HepG2 (cell line): ENCODE results near the gene PIP5K1A. TPM values are rescaled to one million over a fixed set of nuclear protein-coding genes. Genes with fewer than 3 reads are reported as not detected.

Experiments
- CEBPB ChIP-seq: IDR thresholded peaks from 2 replicates; pipeline ENCODE4 v1.6.1; 2011; ENCODE audit warnings: low read depth, low read length, improper control_type of control experiment, borderline replicate concordance
- EZH2 ChIP-seq: conservative IDR thresholded peaks from 2 replicates; pipeline ENCODE4 v1.6.1; 2012; ENCODE audit warnings: mild to moderate bottlenecking, low read depth, low read length, moderate library complexity
- HMGA1 ChIP-seq: sonication (generic); formaldehyde crosslinking; conservative IDR thresholded peaks from 2 replicates; pipeline ENCODE4 v1.4.0; 2020; ENCODE audit warnings: missing genetic modification reagents
- MZF1 ChIP-seq: sonication (generic); formaldehyde crosslinking; IDR thresholded peaks from 2 replicates; pipeline ENCODE4 v1.8.1; 2023; ENCODE audit warnings: mild to moderate bottlenecking, missing genetic modification reagents, borderline replicate concordance
- PCBP2 ChIP-seq: fragments of 200-400 bp; formaldehyde crosslinking; optimal IDR thresholded peaks from 2 replicates; pipeline ENCODE3; 2018; ENCODE audit warnings: low read length, low read depth; ENCODE audit not compliant: poor library complexity, severe bottlenecking
- PHF8 ChIP-seq: sonication (generic); formaldehyde crosslinking; IDR thresholded peaks from 2 replicates; pipeline ENCODE4 v1.5.0; 2020; ENCODE audit warnings: missing genetic modification reagents
- POLR2G ChIP-seq: fragments of 200-400 bp; formaldehyde crosslinking; IDR thresholded peaks from 2 replicates; pipeline ENCODE4 v1.6.1; 2018; ENCODE audit warnings: mild to moderate bottlenecking, low read depth, low read length, moderate library complexity
- RAD21 ChIP-seq: fragments of 450-650 bp; formaldehyde crosslinking; IDR thresholded peaks from 2 replicates; pipeline ENCODE4 v1.5.0; 2020; ENCODE audit warnings: mild to moderate bottlenecking
- RNF2 ChIP-seq: fragments of 450-650 bp; conservative IDR thresholded peaks from 2 replicates; pipeline ENCODE4 v1.6.1; 2016; ENCODE audit warnings: low read depth
- WIZ ChIP-seq: sonication (generic); formaldehyde crosslinking; IDR thresholded peaks from 2 replicates; pipeline ENCODE4 v1.5.1; 2020; ENCODE audit warnings: mild to moderate bottlenecking, missing genetic modification reagents
- ZBTB7B ChIP-seq: sonication (generic); formaldehyde crosslinking; IDR thresholded peaks from 2 replicates; pipeline ENCODE4 v1.4.0; 2020; ENCODE audit warnings: missing genetic modification reagents
- ZFYVE20 ChIP-seq: sonication (generic); formaldehyde crosslinking; IDR thresholded peaks from 2 replicates; pipeline ENCODE4 v1.8.0; 2023; ENCODE audit warnings: low read depth, mild to moderate bottlenecking, moderate library complexity, missing genetic modification reagents, borderline replicate concordance
- ZNF138 ChIP-seq: sonication (generic); formaldehyde crosslinking; IDR thresholded peaks from 2 replicates; pipeline ENCODE4 v1.5.0; 2020; ENCODE audit warnings: mild to moderate bottlenecking, low read depth, missing genetic modification reagents
- ZNF296 ChIP-seq: sonication (generic); formaldehyde crosslinking; conservative IDR thresholded peaks from 2 replicates; pipeline ENCODE4 v1.5.0; 2020; ENCODE audit warnings: mild to moderate bottlenecking, missing genetic modification reagents
- ZNF33A ChIP-seq: sonication (generic); formaldehyde crosslinking; IDR thresholded peaks from 2 replicates; pipeline ENCODE4 v1.5.1; 2020; ENCODE audit warnings: missing genetic modification reagents, mild to moderate bottlenecking, moderate library complexity, borderline replicate concordance
- ZNF367 ChIP-seq: sonication (generic); formaldehyde crosslinking; IDR thresholded peaks from 2 replicates; pipeline ENCODE4 v1.4.0; 2020; ENCODE audit warnings: missing genetic modification reagents, borderline replicate concordance
- ZNF383 ChIP-seq: sonication (generic); formaldehyde crosslinking; IDR thresholded peaks from 2 replicates; pipeline ENCODE4 v1.4.0; 2020; ENCODE audit warnings: missing genetic modification reagents, mild to moderate bottlenecking, borderline replicate concordance
- ZNF562 ChIP-seq: sonication (generic); formaldehyde crosslinking; IDR thresholded peaks from 2 replicates; pipeline ENCODE4 v1.8.0; 2022; ENCODE audit warnings: missing genetic modification reagents, borderline replicate concordance
- ZNF615 ChIP-seq: sonication (generic); formaldehyde crosslinking; IDR thresholded peaks from 2 replicates; pipeline ENCODE4 v1.5.0; 2020; ENCODE audit warnings: mild to moderate bottlenecking, missing genetic modification reagents, borderline replicate concordance
- ZNF672 ChIP-seq: sonication (generic); formaldehyde crosslinking; IDR thresholded peaks from 2 replicates; pipeline ENCODE4 v1.8.1; 2022; ENCODE audit warnings: missing genetic modification reagents
- ZNF761 ChIP-seq: sonication (generic); formaldehyde crosslinking; conservative IDR thresholded peaks from 2 replicates; pipeline ENCODE4 v1.4.0; 2020; ENCODE audit warnings: mild to moderate bottlenecking, missing genetic modification reagents
- polyA plus RNA-seq, 8 experiments: library from polyadenylated mRNA; depleted of rRNA in 3 of 8; stranded (reverse) in 7 of 8; unstranded in 1 of 8; fragments of >200 nt; fragmentation: Illumina TruSeq in 4 of 8; extraction: Trizol in 4 of 8; gene quantifications; 2 replicates each; pipeline versions ENCODE4 v1.2.1 to v1.2.3, GENCODE V29; 2011 to 2016; ENCODE audit warnings: low read depth in 4 of 8, missing spikeins in 1 of 8, mixed read lengths in 1 of 8; ENCODE audit not compliant: insufficient read depth in 1 of 8
- total RNA-seq, 5 experiments: library from RNA; depleted of rRNA; stranded (reverse); fragments of >200 nt; fragmentation: Illumina TruSeq; extraction: Trizol; gene quantifications; 2 replicates each; pipeline ENCODE4 v1.2.3, GENCODE V29; 2016; ENCODE audit warnings: low read depth in 1 of 5
- TF ChIP-seq, protein P1 (sequence below): sonication (generic); formaldehyde crosslinking; IDR thresholded peaks from 2 replicates; pipeline ENCODE4 v1.4.0; 2020; ENCODE audit warnings: missing genetic modification reagents, borderline replicate concordance
- TF ChIP-seq, protein P2 (sequence below): sonication (generic); formaldehyde crosslinking; IDR thresholded peaks from 2 replicates; pipeline ENCODE4 v1.4.0; 2020; ENCODE audit warnings: missing genetic modification reagents
- TF ChIP-seq, protein P3 (sequence below): sonication (generic); formaldehyde crosslinking; IDR thresholded peaks from 2 replicates; pipeline ENCODE4 v1.5.0; 2020; ENCODE audit warnings: missing genetic modification reagents, mild to moderate bottlenecking, borderline replicate concordance

Gene PIP5K1A
- total and polyA plus RNA-seq, 2 of the 13 experiments (the other 11 are each of a cell fraction or from before 2014, with no cell fraction given) = 45.3 to 65.1 TPM

DNA sequence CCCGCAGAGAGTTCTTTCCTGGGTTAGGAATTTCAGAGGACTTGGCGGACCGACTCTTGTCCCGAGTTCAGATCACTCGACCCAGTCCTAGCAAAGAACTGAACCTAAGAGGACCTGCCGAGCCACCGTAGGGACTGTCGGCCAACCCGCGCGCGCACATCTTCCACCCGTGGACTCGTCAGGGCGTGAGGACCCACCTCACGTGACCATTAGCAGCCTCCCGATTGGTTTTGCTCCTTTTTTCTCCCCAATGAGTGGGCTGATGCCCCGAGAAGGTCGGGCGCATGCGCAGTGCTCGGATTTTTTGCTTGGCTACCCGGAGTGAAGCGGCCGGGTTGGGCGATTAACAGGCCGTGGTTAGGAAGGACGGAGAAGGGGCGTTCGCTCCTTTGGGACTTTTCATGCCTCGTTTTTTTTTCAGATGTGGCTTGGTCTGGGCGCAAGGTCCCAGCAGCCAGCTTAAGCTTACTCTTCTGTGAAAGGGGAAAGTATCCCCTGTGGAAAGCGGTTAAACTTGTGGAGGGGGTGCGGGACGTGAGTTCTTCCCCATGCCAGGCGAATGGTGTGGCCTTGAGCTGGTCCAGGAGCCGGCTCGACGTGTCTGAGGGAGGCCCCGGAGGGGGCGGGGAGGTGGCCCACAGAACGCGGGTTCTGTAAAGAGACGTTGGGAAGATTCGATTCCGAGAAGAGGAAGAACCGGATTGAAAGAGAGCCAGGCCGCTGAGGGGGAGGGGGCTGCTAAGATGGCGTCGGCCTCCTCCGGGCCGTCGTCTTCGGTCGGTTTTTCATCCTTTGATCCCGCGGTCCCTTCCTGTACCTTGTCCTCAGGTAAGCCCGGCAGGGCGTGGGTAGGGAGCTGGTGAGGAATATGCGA lies at the start of gene PIP5K1A (continued):
- TF ChIP-seq, protein P1, sequence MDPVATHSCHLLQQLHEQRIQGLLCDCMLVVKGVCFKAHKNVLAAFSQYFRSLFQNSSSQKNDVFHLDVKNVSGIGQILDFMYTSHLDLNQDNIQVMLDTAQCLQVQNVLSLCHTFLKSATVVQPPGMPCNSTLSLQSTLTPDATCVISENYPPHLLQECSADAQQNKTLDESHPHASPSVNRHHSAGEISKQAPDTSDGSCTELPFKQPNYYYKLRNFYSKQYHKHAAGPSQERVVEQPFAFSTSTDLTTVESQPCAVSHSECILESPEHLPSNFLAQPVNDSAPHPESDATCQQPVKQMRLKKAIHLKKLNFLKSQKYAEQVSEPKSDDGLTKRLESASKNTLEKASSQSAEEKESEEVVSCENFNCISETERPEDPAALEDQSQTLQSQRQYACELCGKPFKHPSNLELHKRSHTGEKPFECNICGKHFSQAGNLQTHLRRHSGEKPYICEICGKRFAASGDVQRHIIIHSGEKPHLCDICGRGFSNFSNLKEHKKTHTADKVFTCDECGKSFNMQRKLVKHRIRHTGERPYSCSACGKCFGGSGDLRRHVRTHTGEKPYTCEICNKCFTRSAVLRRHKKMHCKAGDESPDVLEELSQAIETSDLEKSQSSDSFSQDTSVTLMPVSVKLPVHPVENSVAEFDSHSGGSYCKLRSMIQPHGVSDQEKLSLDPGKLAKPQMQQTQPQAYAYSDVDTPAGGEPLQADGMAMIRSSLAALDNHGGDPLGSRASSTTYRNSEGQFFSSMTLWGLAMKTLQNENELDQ (CRISPR knock-in tag) = no peak
- no peak for TF ChIP-seq ZFYVE20 (CRISPR knock-in tag)
- TF ChIP-seq ZNF615 (CRISPR knock-in tag) = 0 out of 2 replicates have a peak, but pooled peaks have one; percentile 55
- no peak for TF ChIP-seq ZNF383 (CRISPR knock-in tag)
- TF ChIP-seq, protein P2, sequence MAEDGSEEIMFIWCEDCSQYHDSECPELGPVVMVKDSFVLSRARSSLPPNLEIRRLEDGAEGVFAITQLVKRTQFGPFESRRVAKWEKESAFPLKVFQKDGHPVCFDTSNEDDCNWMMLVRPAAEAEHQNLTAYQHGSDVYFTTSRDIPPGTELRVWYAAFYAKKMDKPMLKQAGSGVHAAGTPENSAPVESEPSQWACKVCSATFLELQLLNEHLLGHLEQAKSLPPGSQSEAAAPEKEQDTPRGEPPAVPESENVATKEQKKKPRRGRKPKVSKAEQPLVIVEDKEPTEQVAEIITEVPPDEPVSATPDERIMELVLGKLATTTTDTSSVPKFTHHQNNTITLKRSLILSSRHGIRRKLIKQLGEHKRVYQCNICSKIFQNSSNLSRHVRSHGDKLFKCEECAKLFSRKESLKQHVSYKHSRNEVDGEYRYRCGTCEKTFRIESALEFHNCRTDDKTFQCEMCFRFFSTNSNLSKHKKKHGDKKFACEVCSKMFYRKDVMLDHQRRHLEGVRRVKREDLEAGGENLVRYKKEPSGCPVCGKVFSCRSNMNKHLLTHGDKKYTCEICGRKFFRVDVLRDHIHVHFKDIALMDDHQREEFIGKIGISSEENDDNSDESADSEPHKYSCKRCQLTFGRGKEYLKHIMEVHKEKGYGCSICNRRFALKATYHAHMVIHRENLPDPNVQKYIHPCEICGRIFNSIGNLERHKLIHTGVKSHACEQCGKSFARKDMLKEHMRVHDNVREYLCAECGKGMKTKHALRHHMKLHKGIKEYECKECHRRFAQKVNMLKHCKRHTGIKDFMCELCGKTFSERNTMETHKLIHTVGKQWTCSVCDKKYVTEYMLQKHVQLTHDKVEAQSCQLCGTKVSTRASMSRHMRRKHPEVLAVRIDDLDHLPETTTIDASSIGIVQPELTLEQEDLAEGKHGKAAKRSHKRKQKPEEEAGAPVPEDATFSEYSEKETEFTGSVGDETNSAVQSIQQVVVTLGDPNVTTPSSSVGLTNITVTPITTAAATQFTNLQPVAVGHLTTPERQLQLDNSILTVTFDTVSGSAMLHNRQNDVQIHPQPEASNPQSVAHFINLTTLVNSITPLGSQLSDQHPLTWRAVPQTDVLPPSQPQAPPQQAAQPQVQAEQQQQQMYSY (CRISPR knock-in tag) = no peak
- peak; percentile 90 for TF ChIP-seq POLR2G
- TF ChIP-seq, protein P3, sequence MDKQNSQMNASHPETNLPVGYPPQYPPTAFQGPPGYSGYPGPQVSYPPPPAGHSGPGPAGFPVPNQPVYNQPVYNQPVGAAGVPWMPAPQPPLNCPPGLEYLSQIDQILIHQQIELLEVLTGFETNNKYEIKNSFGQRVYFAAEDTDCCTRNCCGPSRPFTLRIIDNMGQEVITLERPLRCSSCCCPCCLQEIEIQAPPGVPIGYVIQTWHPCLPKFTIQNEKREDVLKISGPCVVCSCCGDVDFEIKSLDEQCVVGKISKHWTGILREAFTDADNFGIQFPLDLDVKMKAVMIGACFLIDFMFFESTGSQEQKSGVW (CRISPR knock-in tag) = no peak
- TF ChIP-seq ZNF33A (CRISPR knock-in tag) = no peak
- no peak; the same call in 1 of the 2 replicates for TF ChIP-seq ZNF761
- TF ChIP-seq WIZ (CRISPR knock-in tag) = no peak
- no peak for TF ChIP-seq ZNF138 (CRISPR knock-in tag)
- TF ChIP-seq CEBPB = no peak
- TF ChIP-seq RAD21 = no peak
- no peak for TF ChIP-seq PCBP2
- no peak for TF ChIP-seq HMGA1 (CRISPR knock-in tag)
- TF ChIP-seq ZNF672 (CRISPR knock-in tag) = no peak
- no peak for TF ChIP-seq ZNF562 (CRISPR knock-in tag)
- TF ChIP-seq PHF8 = peak; percentile 79
- peak; percentile 35; the same call in 1 of the 2 replicates for TF ChIP-seq ZNF296 (CRISPR knock-in tag)
- no peak for TF ChIP-seq EZH2
- TF ChIP-seq ZBTB7B (CRISPR knock-in tag) = no peak
- TF ChIP-seq ZNF367 (CRISPR knock-in tag) = no peak
- TF ChIP-seq MZF1 (CRISPR knock-in tag) = no peak
- no peak for TF ChIP-seq RNF2
